HEK293 (cell line): ENCODE results near the gene KLHDC9.

Experiments used
- BCL11B ChIP-seq: fragments of 450-650 bp; formaldehyde crosslinking; IDR thresholded peaks from 2 replicates; pipeline ENCODE4 v1.5.1; 2016; ENCODE audit warnings: low read depth, missing biosample characterization, missing genetic modification characterization
- CTCF ChIP-seq: fragments of 450-650 bp; formaldehyde crosslinking; IDR thresholded peaks from 2 replicates; pipeline ENCODE4 v1.5.1; 2016; ENCODE audit warnings: missing biosample characterization, missing genetic modification characterization
- OVOL3 ChIP-seq: fragments of 450-650 bp; formaldehyde crosslinking; IDR thresholded peaks from 2 replicates; pipeline ENCODE4 v1.5.1; 2016; ENCODE audit warnings: missing biosample characterization, missing genetic modification characterization
- PATZ1 ChIP-seq: fragments of 450-650 bp; formaldehyde crosslinking; IDR thresholded peaks from 2 replicates; pipeline ENCODE4 v1.5.1; 2016; ENCODE audit warnings: missing biosample characterization, missing genetic modification characterization
- TSHZ1 ChIP-seq: fragments of 450-650 bp; formaldehyde crosslinking; IDR thresholded peaks from 2 replicates; pipeline ENCODE4 v1.5.1; 2016; ENCODE audit warnings: missing biosample characterization, missing genetic modification characterization, borderline replicate concordance
- ZFP3 ChIP-seq: fragments of 450-650 bp; formaldehyde crosslinking; IDR thresholded peaks from 2 replicates; pipeline ENCODE4 v1.5.1; 2016; ENCODE audit warnings: low read depth, missing biosample characterization, missing genetic modification characterization
- ZNF544 ChIP-seq: fragments of 450-650 bp; formaldehyde crosslinking; IDR thresholded peaks from 2 replicates; pipeline ENCODE4 v1.5.0; 2017; ENCODE audit warnings: missing biosample characterization, missing genetic modification characterization
- ZNF610 ChIP-seq: fragments of 450-650 bp; formaldehyde crosslinking; IDR thresholded peaks from 2 replicates; pipeline ENCODE4 v1.5.1; 2016; ENCODE audit warnings: missing biosample characterization, missing genetic modification characterization, borderline replicate concordance
- ZNF670 ChIP-seq: fragments of 450-650 bp; formaldehyde crosslinking; IDR thresholded peaks from 2 replicates; pipeline ENCODE4 v1.5.1; 2016; ENCODE audit warnings: missing biosample characterization, missing genetic modification characterization, low read depth
- ZSCAN5A ChIP-seq: fragments of 450-650 bp; formaldehyde crosslinking; IDR thresholded peaks from 2 replicates; pipeline ENCODE4 v1.5.1; 2016; ENCODE audit warnings: missing biosample characterization, missing genetic modification characterization

GRCh38 chr1:161117759-161118581 is 19.8 kb downstream of the KLHDC9 start, which contains the start of the genes NIT1 and PFDN2:
- TF ChIP-seq CTCF, result peak; percentile 77
- TF ChIP-seq TSHZ1 (tag by site-specific recombination), result no peak
- no peak for TF ChIP-seq BCL11B
- no peak for TF ChIP-seq ZFP3
- TF ChIP-seq OVOL3, result 0 out of 2 replicates have a peak, but pooled peaks have one; percentile 35
- peak; percentile 71; the same call in 1 of the 2 replicates for TF ChIP-seq ZSCAN5A
- no peak for TF ChIP-seq ZNF670 (tag by site-specific recombination)
- TF ChIP-seq PATZ1 (tag by site-specific recombination), result peak; percentile 73
- TF ChIP-seq ZNF544 (tag by site-specific recombination), result no peak
- peak; percentile 98 for TF ChIP-seq ZNF610 (tag by site-specific recombination)
